ENCODE results near the gene BNIP2.
A peak's percentile ranks its signal among the peaks of the same experiment; 100 is the strongest.
"Not testable (repeated sequence)": the region's sequence is repeated elsewhere in the genome, so short reads cannot be mapped to it uniquely, and the experiment has no call there.

Gene BNIP2

GRCh38 chr15:59687836-59688235 is 1.3 kb downstream of the BNIP2 start:
- DNase-seq, result peak; percentile 87

- DNase-seq, result peak; percentile 73
These were observed 2.7 kb downstream of the BNIP2 start for GRCh38 chr15:59686389-59686788.

- peak; percentile 72 for DNase-seq
These were observed 3.3 kb downstream of the BNIP2 start for GRCh38 chr15:59685737-59686297.

- DNase-seq, result no peak
These were observed 8.2 kb downstream of the BNIP2 start for GRCh38 chr15:59680870-59681269.

- DNase-seq, result no peak
These were observed 8.8 kb downstream of the BNIP2 start for GRCh38 chr15:59680346-59680745.

- DNase-seq, result no peak
These were observed 10.5 kb downstream of the BNIP2 start for GRCh38 chr15:59678620-59679019.

- no peak for DNase-seq
These were observed 10.9 kb downstream of the BNIP2 start for GRCh38 chr15:59678172-59678571.

GRCh38 chr15:59676565-59676964 is 12.6 kb downstream of the BNIP2 start:
- DNase-seq, result no peak

GRCh38 chr15:59674361-59674877 is 14.7 kb downstream of the BNIP2 start:
- DNase-seq, result no peak

GRCh38 chr15:59668556-59668955 is 20.6 kb downstream of the BNIP2 start:
- DNase-seq, result no peak

GRCh38 chr15:59662260-59662659 is 26.9 kb downstream of the BNIP2 start:
- DNase-seq, result no peak

- DNase-seq, result no peak
These were observed 29.8 kb downstream of the BNIP2 start for GRCh38 chr15:59659366-59659765.

GRCh38 chr15:59657635-59658125 is 31.4 kb downstream of the BNIP2 start:
- DNase-seq, result no peak

GRCh38 chr15:59656897-59657634 is 32.1 kb downstream of the BNIP2 start, which contains the start of gene GTF2A2:
Gene GTF2A2 (minus strand): TSS chr15:59657515. CDS start chr15:59652277, 5,238 bp downstream.
- peak; percentile 99 for DNase-seq

- peak; percentile 14 for DNase-seq
These were observed 35.1 kb downstream of the BNIP2 start for GRCh38 chr15:59654046-59654445.

GRCh38 chr15:59649603-59650002 is 39.5 kb downstream of the BNIP2 start:
- no peak for DNase-seq

GRCh38 chr15:59647085-59647484 is 42.0 kb downstream of the BNIP2 start:
- no peak for DNase-seq

- DNase-seq, result no peak
These were observed 42.8 kb downstream of the BNIP2 start for GRCh38 chr15:59646277-59646676.

- not testable (repeated sequence) for DNase-seq
These were observed 43.3 kb downstream of the BNIP2 start for GRCh38 chr15:59645812-59646211.

- DNase-seq, result no peak
These were observed 44.4 kb downstream of the BNIP2 start for GRCh38 chr15:59644756-59645155.

GRCh38 chr15:59642351-59642750 is 46.8 kb downstream of the BNIP2 start:
- DNase-seq, result peak; percentile 24

GRCh38 chr15:59637507-59637906 is 51.6 kb downstream of the BNIP2 start:
- not testable (repeated sequence) for DNase-seq

- no peak for DNase-seq
These were observed 52.9 kb downstream of the BNIP2 start for GRCh38 chr15:59636184-59636583.

- DNase-seq, result peak; percentile 34
These were observed 56.4 kb downstream of the BNIP2 start for GRCh38 chr15:59632714-59633113.

All from hematopoietic multipotent progenitor cell treated with erythropoietin and hydrocortisone succinate and interleukin-3 and kit ligand, for 4 days (in vitro differentiated cells).